Lower leg skin (tissue), 4 donors: ENCODE results near the gene CIZ1. TPM values are rescaled to one million over a fixed set of nuclear protein-coding genes. Genes with fewer than 3 reads are reported as not detected.

Experiments
- DNase-seq, 2 donors: peaks; one replicate each; pipeline ENCODE4 v3.0.0-alpha.2; 2019; ENCODE audit warnings: low spot score in 2 of 2
- H3K4me3 ChIP-seq: fragments of 200-600 bp; sonication (generic); 2 replicates; pipeline ENCODE4 v1.5.1; 2017; ENCODE audit warnings: mild to moderate bottlenecking, low read depth; ENCODE audit not compliant: poor library complexity, severe bottlenecking
- POLR2A ChIP-seq, 2 donors: fragments of 450-650 bp; IDR thresholded peaks; one replicate each; pipeline ENCODE4 v1.6.1; 2016 to 2017; ENCODE audit warnings: antibody characterized with exemption in 2 of 2, mild to moderate bottlenecking in 1 of 2, moderate library complexity in 1 of 2
- WGBS, 2 donors: methylation state at CpG; one replicate each; pipeline ENCODE4 v1.1.5; 2018; 5-methylcytosine and 5-hydroxymethylcytosine counted together
- intact Hi-C: fragments of 100-400 bp; cut with DNase I; formaldehyde crosslinking; loops from one replicate; pipeline ENCODE4 v1.15.0; 2023; ENCODE audit warnings: low total_unique reads
- total RNA-seq, 4 donors: library from RNA; depleted of rRNA; stranded (reverse); fragments of >200 nt; gene quantifications; one replicate each; pipeline ENCODE4 v1.1.0, GENCODE V29; 2016
- TF ChIP-seq, protein P1 (sequence below), 3 donors: fragments of 450-650 bp; IDR thresholded peaks; one replicate each; pipeline ENCODE4 v1.5.1; 2016; ENCODE audit warnings: antibody characterized with exemption in 3 of 3, mild to moderate bottlenecking in 3 of 3, moderate library complexity in 2 of 3

CIZ1 gene
- total RNA-seq, 4 donors from 2014 or later = 71.6 to 135 (median 83.9) TPM

DNA sequence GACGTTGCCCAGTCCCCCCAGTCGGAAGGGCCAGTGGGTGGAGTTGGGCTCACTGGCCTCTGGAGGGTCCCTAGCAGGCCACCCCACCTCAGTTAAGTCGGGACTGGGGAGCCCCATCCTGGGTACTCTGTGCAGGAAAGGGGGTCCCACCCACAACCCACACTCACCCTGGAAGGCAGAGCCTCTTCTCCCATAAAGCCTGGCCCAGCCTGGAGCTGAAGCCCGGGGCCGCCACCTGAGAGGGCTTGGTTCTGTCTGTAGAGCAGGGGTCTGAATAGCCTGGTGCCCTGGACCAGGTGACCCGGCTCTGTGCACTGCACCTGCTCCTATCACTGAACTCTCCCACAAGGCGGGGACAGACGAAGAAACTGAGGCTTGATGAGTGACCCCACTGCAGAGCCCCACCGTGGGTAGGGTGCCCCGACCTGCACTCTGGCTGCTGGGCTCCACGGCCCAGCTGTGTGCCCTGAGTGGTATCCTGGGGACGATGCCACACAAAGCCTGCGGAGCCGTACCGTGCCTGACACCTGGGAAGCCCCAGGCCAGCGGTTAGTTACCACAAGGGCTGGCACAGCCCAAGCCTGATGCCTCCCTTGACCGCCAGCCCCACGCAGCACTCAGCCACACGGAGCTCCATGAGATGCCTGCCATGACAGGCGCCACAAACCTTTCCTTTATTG lies 71.2 kb downstream of the CIZ1 start:
- TF ChIP-seq, protein P1, sequence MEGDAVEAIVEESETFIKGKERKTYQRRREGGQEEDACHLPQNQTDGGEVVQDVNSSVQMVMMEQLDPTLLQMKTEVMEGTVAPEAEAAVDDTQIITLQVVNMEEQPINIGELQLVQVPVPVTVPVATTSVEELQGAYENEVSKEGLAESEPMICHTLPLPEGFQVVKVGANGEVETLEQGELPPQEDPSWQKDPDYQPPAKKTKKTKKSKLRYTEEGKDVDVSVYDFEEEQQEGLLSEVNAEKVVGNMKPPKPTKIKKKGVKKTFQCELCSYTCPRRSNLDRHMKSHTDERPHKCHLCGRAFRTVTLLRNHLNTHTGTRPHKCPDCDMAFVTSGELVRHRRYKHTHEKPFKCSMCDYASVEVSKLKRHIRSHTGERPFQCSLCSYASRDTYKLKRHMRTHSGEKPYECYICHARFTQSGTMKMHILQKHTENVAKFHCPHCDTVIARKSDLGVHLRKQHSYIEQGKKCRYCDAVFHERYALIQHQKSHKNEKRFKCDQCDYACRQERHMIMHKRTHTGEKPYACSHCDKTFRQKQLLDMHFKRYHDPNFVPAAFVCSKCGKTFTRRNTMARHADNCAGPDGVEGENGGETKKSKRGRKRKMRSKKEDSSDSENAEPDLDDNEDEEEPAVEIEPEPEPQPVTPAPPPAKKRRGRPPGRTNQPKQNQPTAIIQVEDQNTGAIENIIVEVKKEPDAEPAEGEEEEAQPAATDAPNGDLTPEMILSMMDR (IDR thresholded peaks at IDR 0.05) = no peak
- TF ChIP-seq POLR2A (IDR thresholded peaks at IDR 0.05) = no peak
- intact Hi-C loops = no loop called here
- H3K4me3 ChIP-seq = no peak overlapping the region
- DNase-seq = no peak
- WGBS, 2 donors = 82 to 85% methylated on average over 18 to 20 of the region's 20 CpGs

GRCh38 chr9:128118971-128119665 lies 72.3 kb downstream of the CIZ1 start:
- H3K4me3 ChIP-seq = no peak overlapping the region
- DNase-seq = no peak
- 74 to 77% methylated on average over 13 to 15 of the region's 15 CpGs for WGBS, 2 donors
- intact Hi-C loops = loop anchor here (5.0 kb wide), 1 partner anchor 172 kb away; no protein-coding TSS in a partner anchor
- no peak for TF ChIP-seq POLR2A (IDR thresholded peaks at IDR 0.05)
- TF ChIP-seq, protein P1 (IDR thresholded peaks at IDR 0.05) = no peak

GRCh38 chr9:128118472-128118857 lies 72.9 kb downstream of the CIZ1 start:
- intact Hi-C loops = loop anchor here (5.0 kb wide), 1 partner anchor 171 kb away; no protein-coding TSS in a partner anchor
- no peak overlapping the region for H3K4me3 ChIP-seq
- no peak for DNase-seq
- 50 to 62% methylated on average over 3 of the region's 3 CpGs for WGBS, 2 donors
- no peak for TF ChIP-seq POLR2A (IDR thresholded peaks at IDR 0.05)
- TF ChIP-seq, protein P1 (IDR thresholded peaks at IDR 0.05) = no peak

DNA sequence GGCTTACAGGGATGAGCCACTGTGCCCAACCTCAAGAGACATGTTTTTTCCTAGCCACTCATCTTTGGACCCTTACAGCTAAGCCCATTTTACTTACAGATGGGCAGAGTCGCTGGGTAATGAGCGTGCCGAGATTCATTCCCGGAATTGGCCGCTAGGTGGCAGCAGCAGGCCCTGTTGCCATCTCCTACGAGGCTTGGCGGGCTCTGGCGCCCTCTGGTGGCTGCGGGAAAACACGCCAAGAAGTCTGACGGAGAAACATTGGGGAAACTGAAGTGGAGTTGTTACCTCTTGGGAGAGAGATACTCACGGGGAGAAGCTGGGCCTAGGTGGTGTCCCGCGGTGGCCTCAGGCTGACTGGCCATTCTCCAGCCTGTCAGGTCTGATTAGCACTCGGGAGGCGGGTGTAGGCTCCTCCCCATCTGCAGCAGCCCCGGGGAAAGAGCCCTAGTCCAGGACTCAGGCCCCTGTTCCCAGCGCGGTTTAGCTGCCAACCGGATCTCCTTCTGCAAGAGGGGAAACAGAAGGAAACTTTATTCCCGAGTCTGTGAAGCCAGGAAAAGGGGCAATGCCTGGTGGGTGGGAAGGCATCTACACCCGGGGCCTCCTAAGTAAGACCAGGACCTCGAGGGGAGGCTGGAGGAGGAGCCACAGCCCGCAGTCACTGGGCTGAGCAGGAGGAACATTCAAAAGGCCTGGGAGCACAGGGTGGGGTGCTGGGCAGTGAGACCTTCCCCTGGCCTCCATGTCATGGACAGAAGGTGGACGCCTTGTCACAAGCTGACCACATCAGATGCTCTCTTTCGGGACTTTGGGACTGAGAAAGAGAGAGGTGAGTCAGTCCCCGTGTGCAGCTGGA lies 73.5 kb downstream of the CIZ1 start:
- 8 to 11% methylated on average over 27 of the region's 27 CpGs for WGBS, 2 donors
- H3K4me3 ChIP-seq = no peak overlapping the region
- TF ChIP-seq, protein P1 (IDR thresholded peaks at IDR 0.05) = peak in 2 of 3 donors; percentile 62 to 100
- no peak for TF ChIP-seq POLR2A (IDR thresholded peaks at IDR 0.05)
- intact Hi-C loops = loop anchor here (5.0 kb wide), 1 partner anchor 171 kb away; no protein-coding TSS in a partner anchor
- peak; percentile 90 to 99 for DNase-seq
